Activated T-cell treated with anti-CD3 and anti-CD28 coated beads for 48 hours (primary cell): ENCODE results near the gene CCR8.
"Not testable (repeated sequence)": the region's sequence is repeated elsewhere in the genome, so short reads cannot be mapped to it uniquely, and the experiment has no call there.

Experiments
- DNase-seq: peaks from one replicate; pipeline ENCODE4 v3.0.0-alpha.2; 2020; ENCODE audit warnings: low read depth

CCR8 gene

DNA sequence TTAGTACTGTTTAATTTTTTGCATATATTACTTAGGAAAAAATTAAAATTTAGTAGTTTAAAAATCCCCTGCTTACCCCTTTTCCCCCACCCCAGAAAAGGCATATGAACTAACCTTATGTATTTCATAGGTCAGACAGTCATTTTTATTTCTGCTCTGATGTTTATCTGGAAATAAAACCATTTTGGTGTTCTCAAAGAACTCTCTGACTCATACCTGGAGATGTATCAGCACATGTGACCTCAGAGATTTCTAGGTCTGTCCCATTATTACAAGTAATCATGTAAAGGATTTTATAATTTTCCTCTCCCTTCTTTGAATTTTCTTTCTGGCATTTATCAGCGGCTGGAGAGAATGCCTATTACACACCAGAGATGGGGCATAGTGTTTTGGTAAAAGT, 14.1 kb upstream of the CCR8 start:
- DNase-seq: no peak

DNA sequence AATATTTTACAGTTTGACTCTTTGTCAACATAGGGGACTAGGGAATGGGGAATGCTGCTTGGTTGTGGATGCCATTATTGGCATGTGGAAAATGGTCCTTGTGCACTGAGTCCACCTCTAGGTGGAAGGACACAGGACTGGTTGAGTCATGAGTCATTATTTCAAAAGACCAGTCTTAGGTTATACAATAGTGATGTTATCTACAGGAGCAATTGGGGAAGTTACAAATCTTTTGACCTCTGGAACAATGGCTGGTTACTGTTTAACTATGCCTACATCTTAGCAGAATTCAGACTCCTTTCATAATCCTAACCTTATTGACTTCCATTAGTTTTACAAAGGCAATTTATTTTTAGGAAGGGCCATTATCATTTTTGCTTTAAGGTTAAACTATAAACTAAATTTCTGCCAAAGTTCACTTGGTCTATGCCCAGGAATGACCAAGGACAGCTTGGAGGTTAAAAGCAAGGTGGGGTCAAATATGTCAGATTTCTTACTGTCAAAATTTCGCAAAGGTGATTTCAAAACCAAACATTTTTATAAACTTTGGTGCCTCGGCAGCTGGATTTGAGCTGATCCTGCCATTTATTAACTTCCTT, 11.8 kb upstream of the CCR8 start:
- DNase-seq: no peak

DNA sequence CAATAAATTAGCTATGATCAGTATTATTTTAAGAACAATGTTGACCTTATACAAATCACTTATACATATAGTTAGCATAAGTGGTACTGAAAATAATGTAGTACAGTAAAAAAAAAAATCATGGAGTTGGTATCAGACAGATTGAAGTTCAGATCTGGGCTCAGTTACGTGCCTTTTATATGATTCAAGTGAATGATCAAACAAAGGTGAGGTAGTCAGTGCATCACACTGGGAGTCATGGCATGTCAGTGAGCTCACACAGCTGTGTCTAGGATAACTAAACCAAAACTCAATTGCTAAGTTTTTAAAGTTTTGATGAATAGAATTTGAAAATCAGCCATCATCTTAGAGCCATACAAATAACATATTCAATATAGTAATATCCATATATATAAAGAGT, 11.2 kb upstream of the CCR8 start:
- DNase-seq: no peak

DNA sequence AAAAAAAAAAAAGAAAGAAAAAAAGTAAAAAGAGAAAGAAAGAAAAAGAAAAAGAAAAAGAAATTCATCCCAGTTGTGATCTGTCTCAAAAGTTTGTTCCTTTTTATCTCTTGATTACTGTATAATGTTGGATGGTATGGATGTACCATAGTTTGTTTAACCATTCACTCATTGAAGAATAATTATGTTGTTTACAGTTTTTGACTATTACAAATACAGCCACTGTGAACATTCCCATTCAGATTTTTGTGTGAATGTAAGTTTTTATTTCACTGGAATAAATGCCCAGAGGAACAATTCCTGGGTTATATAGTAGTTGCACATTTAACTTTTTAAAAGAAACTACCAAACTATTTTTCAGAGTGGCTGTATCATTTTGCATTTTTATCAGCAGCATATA, 10.3 kb upstream of the CCR8 start:
- no peak for DNase-seq

DNA sequence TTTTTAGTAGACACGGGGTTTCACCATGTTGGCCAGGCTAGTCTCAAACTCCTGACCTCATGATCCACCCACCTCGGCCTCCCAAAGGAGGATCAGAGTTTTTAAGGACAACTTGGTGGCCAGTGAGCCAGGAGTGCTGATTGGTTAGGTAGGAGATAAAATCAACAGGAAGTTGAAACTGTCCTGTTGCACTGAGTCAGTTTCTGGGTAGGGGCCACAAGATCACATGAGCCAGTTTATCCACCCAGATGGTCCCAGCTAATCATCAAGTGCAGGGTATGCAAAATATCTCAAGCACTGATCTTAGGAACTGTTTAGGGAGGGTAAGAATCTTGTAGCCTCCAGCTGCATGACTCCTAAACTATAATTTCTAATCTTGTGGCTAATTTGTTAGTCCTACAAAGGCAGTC, 7.9 kb upstream of the CCR8 start:
- not testable (repeated sequence) for DNase-seq

DNA sequence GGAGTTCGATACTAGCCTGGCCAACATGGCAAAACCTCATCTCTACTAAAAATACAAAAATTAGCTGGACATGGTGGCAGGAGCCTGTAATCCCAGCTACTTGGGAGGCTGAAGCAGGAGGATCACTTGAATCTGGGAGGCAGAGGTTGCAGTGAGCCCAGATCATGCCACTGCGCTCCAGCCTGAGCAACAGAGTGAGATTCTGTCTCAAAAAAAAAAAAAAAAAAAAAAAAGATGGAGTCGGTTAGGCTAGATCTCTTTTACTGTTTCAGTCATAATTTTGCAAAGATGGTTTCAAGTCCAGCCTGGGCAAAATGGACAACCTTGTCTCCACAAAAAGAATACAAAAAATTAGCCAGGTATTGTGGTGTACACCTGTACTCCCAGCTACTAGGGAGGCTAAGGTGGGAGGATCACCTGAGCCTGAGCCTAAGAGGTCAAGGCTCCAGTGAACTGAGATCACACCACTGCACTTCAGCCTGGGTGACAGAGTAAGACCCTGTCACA, 7.2 kb upstream of the CCR8 start:
- DNase-seq: not testable (repeated sequence)

DNA sequence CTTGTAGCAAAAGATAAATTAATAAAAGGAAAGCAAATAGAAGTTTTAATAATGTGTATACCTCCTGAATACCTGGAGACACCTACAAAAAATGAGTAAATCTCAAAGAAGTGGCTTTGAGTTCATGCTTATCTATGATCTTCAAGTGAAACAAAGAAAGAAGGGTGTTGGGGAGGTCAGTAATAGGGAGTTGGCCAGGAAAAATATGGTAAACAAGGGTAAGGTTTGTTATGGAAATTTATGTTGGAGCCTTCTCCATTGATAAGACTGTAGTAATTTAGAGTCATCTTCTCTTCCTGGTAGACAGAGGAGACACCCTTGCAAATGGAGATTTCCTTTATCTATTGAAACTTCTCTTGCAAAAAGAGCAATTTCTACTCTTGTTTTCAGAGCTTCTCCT, 6.6 kb upstream of the CCR8 start:
- DNase-seq: no peak

DNA sequence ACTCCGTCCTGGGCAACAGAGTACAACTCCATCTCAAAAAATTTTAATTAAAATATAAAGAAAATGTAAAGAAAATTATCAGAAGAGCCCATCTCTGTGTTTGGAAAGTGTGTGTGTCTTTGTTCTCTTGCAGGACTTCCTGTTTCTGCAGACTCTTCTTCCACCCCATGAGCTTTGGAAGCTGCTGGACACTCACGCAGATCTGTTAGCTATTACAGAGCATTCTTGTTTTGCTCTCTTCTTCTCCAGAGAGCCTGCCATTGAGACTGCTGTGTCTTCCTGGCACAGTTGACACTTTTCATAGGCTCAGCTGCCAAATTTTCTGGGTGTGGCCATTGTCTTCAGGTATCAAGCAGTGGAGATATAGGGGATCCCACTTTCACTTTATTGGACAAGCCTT, 6.0 kb upstream of the CCR8 start:
- no peak for DNase-seq

DNA sequence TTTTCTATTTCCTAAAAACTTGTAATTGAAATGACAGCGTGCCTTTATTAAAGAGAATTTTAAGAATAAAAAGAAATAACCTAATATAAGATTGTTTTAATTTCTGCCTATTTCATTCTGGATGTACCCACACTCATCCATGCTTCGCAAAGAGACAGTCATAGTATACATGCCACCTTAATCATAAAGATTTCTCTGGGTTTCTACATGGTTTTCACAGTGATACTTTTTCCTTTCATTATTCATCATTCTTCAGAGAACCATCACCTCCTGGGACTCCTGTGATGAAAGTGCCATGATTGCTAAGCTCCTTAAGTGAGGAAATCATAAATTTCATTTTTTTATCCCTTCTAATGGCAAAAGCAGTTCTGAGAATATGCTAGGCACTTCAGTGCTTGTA, 4.3 kb upstream of the CCR8 start:
- no peak for DNase-seq

DNA sequence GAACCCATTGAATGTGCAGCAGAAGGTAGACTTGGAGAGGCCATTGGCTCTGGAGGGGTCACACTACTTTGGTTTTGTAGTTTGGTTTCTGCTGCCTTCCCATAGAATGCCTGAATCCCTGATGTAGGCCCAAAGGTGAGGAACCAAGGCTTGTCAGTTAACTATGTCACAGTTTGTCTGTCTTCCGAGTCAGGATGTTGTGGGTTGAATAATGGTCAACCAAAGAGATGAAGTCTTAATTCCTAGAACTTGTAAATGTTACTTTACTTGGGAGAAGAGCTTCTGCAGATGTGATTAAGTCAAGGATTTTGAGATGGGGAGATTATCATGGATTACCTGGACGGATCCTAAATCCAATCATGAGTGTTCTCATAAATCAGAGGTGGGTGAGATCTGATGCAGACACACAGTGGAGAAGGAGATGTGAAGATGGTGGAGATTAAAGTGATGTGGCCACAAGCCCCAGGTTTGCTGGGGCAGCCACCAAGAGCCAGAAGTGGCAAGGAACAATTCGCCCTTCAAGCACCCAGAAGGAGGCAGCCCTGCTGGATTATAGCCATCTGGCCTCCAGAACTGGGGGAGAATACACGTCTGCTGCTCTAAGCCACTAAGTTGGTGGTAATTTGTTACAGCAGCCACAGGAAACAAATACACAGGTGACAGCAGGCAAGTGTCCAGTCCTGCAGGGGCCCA, 2.3 kb upstream of the CCR8 start:
- no peak for DNase-seq

DNA sequence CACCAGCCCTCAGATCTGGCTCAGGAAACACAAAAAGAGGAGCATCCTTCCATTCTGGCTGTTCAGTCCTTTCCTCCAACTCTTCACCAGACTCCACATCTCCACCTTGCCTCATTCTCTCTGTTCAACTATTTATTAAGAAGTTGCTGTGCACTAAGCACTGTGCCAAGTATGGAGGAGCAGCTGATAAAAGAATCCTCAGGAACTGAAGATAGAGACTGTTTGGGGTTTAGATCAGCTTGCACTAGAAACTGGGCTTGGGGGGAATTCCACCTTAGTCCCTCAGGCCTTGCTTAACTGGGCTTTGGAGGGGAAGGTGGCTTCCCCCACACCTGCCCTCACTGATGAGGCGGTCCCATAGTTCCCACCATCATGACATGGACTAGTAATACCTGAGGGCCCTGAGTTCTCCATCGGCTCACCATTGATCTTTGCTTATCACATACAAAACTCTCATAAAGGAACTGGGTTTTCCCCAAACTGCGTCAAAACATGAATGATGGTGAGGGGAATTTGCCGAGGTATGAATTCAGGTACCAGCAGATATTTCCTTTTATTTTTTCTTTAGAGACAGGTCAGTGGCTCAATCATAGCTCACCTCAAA, 1.7 kb upstream of the CCR8 start:
- DNase-seq: no peak

DNA sequence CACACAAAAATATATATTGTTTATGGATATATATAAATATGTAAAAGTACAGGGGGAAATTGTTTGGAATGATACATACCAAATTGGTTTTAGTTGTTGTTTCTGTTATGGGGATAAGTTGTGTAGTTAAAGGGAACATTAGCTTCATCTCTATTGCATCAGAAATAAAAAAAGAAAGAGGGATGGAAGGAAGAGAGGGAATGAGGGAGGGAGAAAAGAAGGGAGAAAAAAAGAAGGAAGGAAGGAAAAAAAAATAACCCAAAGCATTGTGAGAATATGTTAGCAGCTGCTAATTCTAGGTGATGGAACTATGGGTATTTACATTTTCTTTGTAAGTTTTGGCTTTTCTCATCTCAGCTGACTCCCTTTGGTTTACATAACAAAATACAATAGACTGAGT, 1.3 kb downstream of the CCR8 start:
- DNase-seq: no peak

DNA sequence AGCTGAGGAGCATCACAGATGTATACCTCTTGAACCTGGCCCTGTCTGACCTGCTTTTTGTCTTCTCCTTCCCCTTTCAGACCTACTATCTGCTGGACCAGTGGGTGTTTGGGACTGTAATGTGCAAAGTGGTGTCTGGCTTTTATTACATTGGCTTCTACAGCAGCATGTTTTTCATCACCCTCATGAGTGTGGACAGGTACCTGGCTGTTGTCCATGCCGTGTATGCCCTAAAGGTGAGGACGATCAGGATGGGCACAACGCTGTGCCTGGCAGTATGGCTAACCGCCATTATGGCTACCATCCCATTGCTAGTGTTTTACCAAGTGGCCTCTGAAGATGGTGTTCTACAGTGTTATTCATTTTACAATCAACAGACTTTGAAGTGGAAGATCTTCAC, 3.0 kb downstream of the CCR8 start:
- DNase-seq: no peak

DNA sequence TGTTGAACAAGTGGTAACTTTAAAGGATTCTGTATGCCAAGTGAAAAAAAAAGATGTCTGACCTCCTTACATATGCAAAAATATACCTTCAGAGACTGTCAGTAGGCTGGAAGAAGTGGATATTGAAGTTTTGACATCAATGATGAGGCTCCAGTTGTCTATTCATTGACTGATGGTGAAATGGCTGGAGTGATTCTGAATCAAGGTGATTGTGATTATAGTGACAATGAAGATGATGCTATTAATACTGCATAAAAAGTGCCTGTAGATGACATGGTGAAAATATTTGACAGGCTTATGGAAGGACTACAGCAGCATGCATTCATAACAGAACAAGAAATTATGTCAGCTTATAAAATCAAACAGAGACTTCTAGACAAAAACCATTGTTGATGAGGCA, 4.1 kb downstream of the CCR8 start:
- no peak for DNase-seq

DNA sequence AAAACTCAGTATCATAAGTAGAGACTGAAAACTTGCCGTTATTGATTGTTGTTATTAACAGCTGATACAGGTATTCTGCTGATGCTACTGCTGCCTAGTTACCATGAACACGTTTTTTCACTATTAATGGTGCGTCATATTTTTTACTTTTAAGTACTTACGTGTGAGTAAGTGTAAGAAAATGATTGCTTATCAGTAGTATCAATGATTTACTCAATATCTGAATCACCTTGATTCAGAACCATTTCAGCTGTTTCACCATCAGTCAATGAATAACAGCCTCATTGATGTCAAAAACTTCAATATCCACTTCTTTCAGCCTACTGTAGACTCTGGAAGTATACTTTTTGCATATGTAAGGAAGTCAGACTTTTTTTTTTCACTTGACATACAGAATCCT, 4.7 kb downstream of the CCR8 start:
- DNase-seq: no peak

DNA sequence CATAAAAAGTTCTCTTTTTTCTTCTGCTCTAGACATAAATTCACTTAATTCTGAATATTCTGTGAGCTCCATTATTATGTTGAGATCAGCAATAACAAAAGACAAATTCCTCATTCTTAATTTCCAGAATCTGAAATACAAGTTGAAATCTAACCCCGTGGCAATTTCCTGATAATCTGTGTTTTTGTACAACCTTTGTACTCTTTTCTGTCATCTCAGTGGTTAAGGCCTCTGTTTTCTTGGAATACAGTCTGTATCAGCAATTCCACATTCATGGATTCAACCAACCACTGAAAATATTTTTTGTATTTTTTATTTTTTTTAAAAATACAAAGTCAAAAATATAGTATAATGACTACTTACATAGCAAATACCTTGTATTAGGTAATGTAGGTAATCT, 8.7 kb downstream of the CCR8 start:
- DNase-seq: no peak

DNA sequence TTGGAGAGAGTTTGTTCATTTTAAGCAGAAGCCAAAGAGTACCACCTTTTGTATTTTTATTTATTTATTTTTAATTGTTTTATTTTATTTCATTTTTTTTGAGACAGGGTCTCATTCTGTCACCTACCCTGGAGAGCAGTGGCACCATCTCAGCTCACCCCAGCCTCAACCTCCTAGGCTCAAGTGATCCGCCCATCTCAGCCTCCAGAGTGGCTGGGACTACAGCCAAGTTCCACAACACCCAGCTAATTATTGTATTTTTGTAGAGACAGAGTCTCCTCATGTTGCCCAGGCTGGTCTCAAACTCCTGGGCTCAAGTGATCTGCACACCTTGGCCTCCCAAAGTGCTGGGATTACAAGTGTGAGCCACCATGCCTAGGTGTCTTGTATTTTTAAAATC, 9.6 kb downstream of the CCR8 start:
- no peak for DNase-seq

DNA sequence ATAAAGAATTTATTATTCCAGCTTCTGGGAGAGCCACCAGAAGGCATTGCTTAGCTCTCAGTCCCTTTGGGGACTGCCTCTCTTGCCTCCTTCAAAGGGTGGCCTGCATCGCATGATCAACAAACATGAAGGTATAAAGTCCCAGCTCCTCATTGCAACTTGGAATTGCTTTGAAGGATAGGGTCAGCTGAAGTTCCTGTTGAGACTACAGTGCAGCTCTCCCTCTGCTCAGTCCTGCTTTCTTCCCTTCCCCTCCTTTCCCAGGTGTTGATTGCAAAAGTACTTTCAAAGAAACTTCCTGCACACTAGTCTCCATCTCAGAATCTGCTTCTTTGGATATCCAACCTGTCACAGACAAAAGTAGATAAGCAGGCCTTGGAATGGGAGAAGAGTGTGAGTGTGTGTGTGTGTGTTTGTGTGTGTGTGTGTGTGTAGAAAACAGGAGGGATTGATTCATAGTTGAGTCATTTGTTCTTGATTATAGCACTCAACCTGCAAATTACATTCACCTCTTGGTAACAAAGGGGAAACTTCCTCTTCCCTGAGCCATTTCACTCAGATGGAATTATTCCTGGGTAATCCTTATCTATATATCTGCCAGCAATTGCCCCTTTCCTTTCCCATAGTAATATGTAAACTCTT, 13.7 kb downstream of the CCR8 start:
- DNase-seq: no peak

DNA sequence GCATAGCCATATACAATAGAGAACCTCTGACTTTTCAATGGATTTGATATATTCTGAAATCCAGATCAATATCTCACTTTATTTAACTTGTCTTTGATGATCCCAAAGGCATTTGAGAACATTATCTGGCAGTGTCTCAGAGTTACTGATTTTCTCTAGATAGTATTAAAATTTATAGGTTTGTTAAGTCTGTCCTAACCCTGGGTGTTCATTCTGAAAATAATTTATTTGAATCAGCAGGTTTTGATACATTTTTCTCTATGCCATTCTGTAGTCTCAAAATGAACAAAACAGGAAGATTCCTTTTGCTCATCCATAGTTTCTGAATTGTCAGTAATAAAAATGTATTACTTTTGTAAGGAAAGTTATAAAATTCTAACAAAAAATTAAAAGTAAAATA, 14.3 kb downstream of the CCR8 start:
- DNase-seq: no peak

DNA sequence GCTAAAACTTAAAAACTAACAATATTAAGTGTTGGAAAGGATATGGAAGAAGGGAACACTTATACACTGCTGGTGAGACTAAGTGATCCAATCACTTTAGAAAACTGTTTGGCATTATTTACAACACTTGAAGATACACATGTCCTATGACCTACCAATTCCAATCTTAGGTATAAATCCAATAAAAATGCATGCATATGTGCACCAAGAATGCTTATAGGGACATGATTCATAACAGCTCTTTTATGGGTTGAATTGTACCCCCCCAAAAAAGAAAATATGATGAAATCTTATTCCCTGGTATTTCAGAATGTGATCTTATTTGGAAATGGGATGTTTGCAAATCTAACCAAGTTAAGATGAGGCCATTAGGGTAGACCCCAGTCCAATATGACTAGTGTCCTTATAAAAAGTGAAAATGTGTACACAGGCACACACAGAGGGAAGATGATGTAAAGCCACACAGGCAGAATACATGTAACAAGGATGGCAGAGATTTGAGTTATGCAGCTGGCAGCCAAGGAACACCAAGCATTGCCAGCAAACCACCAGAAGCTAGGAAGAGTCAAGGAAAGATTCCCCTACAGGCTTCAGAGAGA, 15.3 kb downstream of the CCR8 start:
- no peak for DNase-seq

DNA sequence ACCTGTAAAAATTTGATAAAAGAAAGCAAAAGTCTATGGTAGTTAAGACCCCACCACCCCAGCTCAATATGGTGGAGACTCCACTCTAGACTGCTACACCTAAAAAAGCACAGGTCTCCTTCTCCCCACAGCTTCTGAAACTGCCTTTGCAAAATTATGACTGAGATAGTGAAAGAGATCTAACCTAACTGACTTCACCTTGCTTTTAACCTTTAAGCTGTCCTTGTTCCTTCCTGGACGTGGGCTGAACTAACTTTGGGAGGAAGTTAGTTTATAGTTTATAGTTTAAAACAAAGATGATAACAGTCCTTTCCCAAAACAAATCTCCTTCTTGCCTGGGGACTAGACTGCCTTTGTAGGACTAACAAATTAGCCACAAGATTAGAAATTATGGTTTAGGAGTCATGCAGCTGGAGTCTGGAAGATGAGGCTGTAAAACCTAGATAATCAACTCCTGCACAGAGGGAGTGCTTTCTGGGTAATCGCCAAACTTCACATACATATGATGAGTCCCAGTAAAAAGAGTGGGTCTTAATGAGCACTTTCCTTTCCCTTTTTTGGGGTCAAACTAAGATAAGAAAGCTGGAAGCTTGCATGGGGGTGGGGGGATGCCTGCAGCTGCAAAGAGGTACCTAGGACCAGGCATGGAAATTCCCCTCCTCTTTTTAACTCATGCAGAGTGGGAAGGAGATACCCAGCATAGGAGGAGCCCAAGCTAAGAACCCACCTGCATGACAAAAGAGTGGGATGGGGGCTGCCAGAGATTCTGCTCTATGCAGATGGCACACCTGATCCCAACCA, 17.5 kb downstream of the CCR8 start:
- no peak for DNase-seq

DNA sequence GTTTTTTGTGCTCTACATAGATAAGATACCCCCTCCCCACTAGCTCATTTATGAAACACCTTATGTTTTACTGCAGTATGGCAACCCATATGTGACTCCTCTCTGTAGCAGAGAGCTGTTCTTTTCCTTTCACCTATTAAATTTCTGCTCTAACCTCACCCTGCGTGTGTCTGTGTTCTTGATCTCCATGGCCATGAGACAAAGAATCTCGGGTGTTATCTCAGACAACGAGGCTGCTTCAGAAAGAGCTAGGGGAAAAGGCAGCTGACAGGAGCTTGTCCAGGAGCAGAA, 18.0 kb downstream of the CCR8 start:
- no peak for DNase-seq
